Fibroblast of villous mesenchyme (primary cell): ENCODE measurements around the gene MPPED1. TPM values are rescaled to one million over a fixed set of nuclear protein-coding genes. Genes with fewer than 3 reads are reported as not detected.

Experiments used
- DNase-seq: peaks from one replicate; pipeline ENCODE4 v3.0.0-alpha.2; 2010; ENCODE audit warnings: low read depth
- H3K4me3 ChIP-seq: 2 replicates; pipeline ENCODE4 v1.5.1; 2011; ENCODE audit warnings: low read depth, mild to moderate bottlenecking, low read length
- CTCF ChIP-seq: IDR thresholded peaks from 2 replicates; pipeline ENCODE4 v1.5.1; 2012; ENCODE audit warnings: low read depth, mild to moderate bottlenecking, low read length; ENCODE audit not compliant: insufficient read depth
- total RNA-seq: library from RNA; depleted of rRNA; stranded (reverse); fragments of >200 nt; gene quantifications from 2 replicates; pipeline ENCODE4 v1.2.3, GENCODE V29; 2012

Gene MPPED1
- total RNA-seq, 1 donor = not detected

GRCh38 chr22:43401661-43402060 lies 10.2 kb upstream of the MPPED1 start:
- H3K4me3 ChIP-seq = no peak overlapping the region
- TF ChIP-seq CTCF = no peak
- no peak for DNase-seq

GRCh38 chr22:43402128-43402527 lies 9.7 kb upstream of the MPPED1 start:
- TF ChIP-seq CTCF = no peak
- DNase-seq = no peak
- no peak overlapping the region for H3K4me3 ChIP-seq

- H3K4me3 ChIP-seq = no peak overlapping the region
- TF ChIP-seq CTCF = no peak
- DNase-seq = no peak
Observed at GRCh38 chr22:43404673-43405385, 7.0 kb upstream of the MPPED1 start.

- H3K4me3 ChIP-seq = no peak overlapping the region
- no peak for TF ChIP-seq CTCF
- DNase-seq = no peak
Observed at GRCh38 chr22:43406186-43406790, 5.5 kb upstream of the MPPED1 start.

GRCh38 chr22:43407591-43407990 lies 4.2 kb upstream of the MPPED1 start:
- no peak overlapping the region for H3K4me3 ChIP-seq
- no peak for DNase-seq
- no peak for TF ChIP-seq CTCF

GRCh38 chr22:43408009-43408408 lies 3.8 kb upstream of the MPPED1 start:
- TF ChIP-seq CTCF = no peak
- no peak overlapping the region for H3K4me3 ChIP-seq
- DNase-seq = no peak

- TF ChIP-seq CTCF = no peak
- no peak for DNase-seq
- no peak overlapping the region for H3K4me3 ChIP-seq
Observed at GRCh38 chr22:43409046-43409445, 2.8 kb upstream of the MPPED1 start.
